Colonic mucosa (tissue), 4 donors: ENCODE measurements around the gene PRSS33. TPM values are rescaled to one million over a fixed set of nuclear protein-coding genes. Genes with fewer than 3 reads are reported as not detected.

Experiments
- DNase-seq: peaks from one replicate; pipeline ENCODE4 v3.0.0-alpha.2; 2020
- H3K27ac ChIP-seq: fragments of 200-600 bp; one replicate; pipeline ENCODE4 v1.8.0; 2021
- H3K27me3 ChIP-seq: fragments of 200-600 bp; one replicate; pipeline ENCODE4 v1.8.0; 2021
- H3K36me3 ChIP-seq: fragments of 200-600 bp; one replicate; pipeline ENCODE4 v1.8.0; 2021
- H3K4me1 ChIP-seq: fragments of 200-600 bp; one replicate; pipeline ENCODE4 v1.8.0; 2021; ENCODE audit warnings: mild to moderate bottlenecking
- H3K4me3 ChIP-seq: fragments of 200-600 bp; one replicate; pipeline ENCODE4 v1.8.0; 2021
- H3K9ac ChIP-seq, 2 donors: one replicate each; pipeline ENCODE4 v1.7.0; 2013; ENCODE audit warnings: control low read depth in 2 of 2, low read depth in 2 of 2, low read length in 2 of 2
- H3K9me3 ChIP-seq: fragments of 200-600 bp; one replicate; pipeline ENCODE4 v1.8.0; 2021
- intact Hi-C: fragments of 100-400 bp; cut with DNase I; formaldehyde crosslinking; loops from one replicate; pipeline ENCODE4 v1.14.1; 2022
- total RNA-seq, 2 donors: library from RNA; stranded (reverse); fragmentation: NEBNext Ultra II Directional in 1 of 2; extraction: Animal tissue kit (Norgen Biotek cat#: 25700) in 1 of 2; gene quantifications; one replicate each; pipeline ENCODE4 v1.2.1, GENCODE V29; 2021
- TF ChIP-seq, protein P1 (sequence below): fragments of 200-600 bp; IDR thresholded peaks from one replicate; pipeline ENCODE4 v1.8.0; 2022; ENCODE audit warnings: antibody characterized with exemption, mild to moderate bottlenecking
- donor health status: healthy.
- donor health status: DM: no; HTN: no; CAD: no.
- donor health status: DM: no; HTN: no; CAD: no.

Gene PRSS33
- total RNA-seq, 2 donors from 2014 or later = not detected

DNA sequence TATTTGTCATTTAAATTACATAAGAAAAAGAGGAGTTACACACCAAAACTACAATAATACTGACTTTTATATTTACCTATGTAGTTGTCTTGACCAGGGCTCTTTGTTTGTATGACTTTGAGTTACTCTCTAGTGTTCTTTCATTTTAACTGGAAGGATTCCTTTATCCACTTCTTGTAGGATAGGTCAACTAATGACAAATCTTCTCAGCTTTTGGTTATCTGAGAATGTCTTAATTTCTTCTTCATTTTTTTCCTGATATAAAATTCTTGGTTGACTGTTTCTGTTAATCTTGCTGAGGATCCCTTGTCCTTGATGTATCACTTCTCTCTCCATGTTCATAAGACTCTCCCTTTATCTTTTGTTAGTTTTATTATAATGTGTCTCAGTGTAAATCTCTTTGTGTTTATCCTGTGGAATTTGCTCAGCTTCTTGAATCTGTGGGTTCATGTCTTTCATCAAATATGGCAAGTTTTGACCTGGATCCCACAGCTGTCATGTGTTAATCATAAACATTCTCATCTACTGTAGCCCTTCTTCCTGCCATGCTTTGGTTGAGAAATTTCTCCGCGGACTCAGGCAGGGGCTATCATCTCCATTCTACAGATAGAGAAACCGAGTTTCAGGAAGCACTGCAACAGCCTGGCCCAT is 16.3 kb upstream of the PRSS33 start:
- TF ChIP-seq, protein P1, sequence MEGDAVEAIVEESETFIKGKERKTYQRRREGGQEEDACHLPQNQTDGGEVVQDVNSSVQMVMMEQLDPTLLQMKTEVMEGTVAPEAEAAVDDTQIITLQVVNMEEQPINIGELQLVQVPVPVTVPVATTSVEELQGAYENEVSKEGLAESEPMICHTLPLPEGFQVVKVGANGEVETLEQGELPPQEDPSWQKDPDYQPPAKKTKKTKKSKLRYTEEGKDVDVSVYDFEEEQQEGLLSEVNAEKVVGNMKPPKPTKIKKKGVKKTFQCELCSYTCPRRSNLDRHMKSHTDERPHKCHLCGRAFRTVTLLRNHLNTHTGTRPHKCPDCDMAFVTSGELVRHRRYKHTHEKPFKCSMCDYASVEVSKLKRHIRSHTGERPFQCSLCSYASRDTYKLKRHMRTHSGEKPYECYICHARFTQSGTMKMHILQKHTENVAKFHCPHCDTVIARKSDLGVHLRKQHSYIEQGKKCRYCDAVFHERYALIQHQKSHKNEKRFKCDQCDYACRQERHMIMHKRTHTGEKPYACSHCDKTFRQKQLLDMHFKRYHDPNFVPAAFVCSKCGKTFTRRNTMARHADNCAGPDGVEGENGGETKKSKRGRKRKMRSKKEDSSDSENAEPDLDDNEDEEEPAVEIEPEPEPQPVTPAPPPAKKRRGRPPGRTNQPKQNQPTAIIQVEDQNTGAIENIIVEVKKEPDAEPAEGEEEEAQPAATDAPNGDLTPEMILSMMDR = no peak
- DNase-seq = no peak

DNA sequence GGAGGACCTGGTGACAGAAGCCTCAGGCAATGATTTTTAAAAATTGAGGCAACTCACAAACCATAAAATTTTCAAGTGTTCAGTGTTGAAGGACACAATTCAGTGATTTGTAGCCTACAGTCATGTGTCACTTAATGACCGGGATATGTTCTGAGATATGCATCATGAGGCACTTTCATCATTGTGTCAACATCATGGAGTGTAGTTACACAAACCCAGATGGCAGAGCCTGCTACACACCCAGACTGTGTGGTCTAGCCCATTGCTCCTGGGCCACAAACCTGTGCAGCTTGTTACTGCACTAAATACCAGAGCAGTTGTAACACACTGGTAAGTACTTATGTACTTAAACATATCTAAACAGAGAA is 12.5 kb upstream of the PRSS33 start:
- intact Hi-C loops = no loop called here
- peak overlapping the region; percentile 73 for H3K27ac ChIP-seq

More for the DNA sequence above, 16.3 kb upstream of the PRSS33 start:
- Histone ChIP-seq H3K36me3 (no peaks in the 10 kb centered on the region), H3K4me1 (no peaks in the 10 kb centered on the region), H3K27ac (no peak overlapping the region), H3K4me3 (no peak overlapping the region), H3K9ac (no peak overlapping the region), H3K9me3 (no peaks in the 10 kb centered on the region), H3K27me3 (no peaks in the 10 kb centered on the region)
- intact Hi-C loops = no loop called here

DNA sequence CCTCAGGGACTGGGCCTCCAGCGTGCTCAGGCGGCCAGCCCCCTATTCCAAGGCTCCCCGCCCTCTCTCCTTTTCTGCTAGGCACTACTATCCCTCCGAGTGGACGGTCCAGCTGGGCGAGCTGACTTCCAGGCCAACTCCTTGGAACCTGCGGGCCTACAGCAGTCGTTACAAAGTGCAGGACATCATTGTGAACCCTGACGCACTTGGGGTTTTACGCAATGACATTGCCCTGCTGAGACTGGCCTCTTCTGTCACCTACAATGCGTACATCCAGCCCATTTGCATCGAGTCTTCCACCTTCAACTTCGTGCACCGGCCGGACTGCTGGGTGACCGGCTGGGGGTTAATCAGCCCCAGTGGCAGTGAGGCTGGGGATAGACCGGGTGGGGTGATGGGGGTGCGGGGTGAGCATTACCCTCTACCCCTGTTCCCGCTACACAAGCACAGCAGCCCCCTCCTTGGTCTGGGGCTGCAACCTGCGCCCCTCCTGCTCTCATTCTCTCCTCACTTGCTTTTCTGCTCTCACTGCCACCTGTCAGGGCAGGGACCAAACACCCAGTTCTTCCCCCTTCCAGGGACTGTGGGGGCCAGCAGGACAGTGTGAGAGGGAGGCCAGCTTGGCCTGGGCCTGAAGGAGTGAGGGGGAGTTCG is 12.0 kb upstream of the PRSS33 start:
- DNase-seq = no peak
- peak overlapping the region; percentile 73 for H3K27ac ChIP-seq
- TF ChIP-seq, protein P1 = no peak
- H3K4me3 ChIP-seq = no peak overlapping the region
- no peaks in the 10 kb centered on the region for H3K36me3 ChIP-seq
- H3K9ac ChIP-seq = peak overlapping the region in 1 of 2 donors; percentile 77
- H3K4me1 ChIP-seq = peaks cover 5% of the 10 kb centered on the region
- intact Hi-C loops = no loop called here
- H3K9me3 ChIP-seq = no peaks in the 10 kb centered on the region
- no peaks in the 10 kb centered on the region for H3K27me3 ChIP-seq

More for the DNA sequence above, 12.5 kb upstream of the PRSS33 start:
- Histone ChIP-seq H3K4me1 (peaks cover 5% of the 10 kb centered on the region), H3K4me3 (no peak overlapping the region), H3K9me3 (no peaks in the 10 kb centered on the region), H3K27me3 (no peaks in the 10 kb centered on the region), H3K36me3 (no peaks in the 10 kb centered on the region), H3K9ac (peak overlapping the region in 1 of 2 donors; percentile 77)
- peak; percentile 81 for DNase-seq
- TF ChIP-seq, protein P1 = no peak

DNA sequence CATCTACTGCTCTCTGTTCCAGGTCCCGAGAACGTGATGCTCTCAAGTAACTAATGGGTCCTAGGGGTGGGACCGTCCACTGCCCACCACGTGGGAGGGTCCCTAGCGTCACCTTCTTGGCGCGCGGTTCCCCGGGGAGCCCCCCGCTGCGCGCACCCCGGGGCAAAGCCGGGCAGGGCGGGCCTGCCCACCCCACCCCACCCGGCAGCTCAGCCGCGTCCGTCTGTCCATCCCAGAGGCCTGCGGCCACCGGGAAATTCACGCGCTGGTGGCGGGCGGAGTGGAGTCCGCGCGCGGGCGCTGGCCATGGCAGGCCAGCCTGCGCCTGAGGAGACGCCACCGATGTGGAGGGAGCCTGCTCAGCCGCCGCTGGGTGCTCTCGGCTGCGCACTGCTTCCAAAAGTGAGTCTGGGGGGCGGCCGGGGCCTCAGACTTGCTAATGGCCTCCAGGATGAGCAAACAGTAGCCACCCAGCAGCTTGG is 11.4 kb upstream of the PRSS33 start:
- Histone ChIP-seq H3K27ac (no peak overlapping the region), H3K4me1 (peaks cover 5% of the 10 kb centered on the region), H3K27me3 (no peaks in the 10 kb centered on the region), H3K4me3 (no peak overlapping the region), H3K36me3 (no peaks in the 10 kb centered on the region), H3K9ac (peak overlapping the region in 1 of 2 donors; percentile 77), H3K9me3 (no peaks in the 10 kb centered on the region)
- intact Hi-C loops = no loop called here
- no peak for DNase-seq
- TF ChIP-seq, protein P1 = no peak

DNA sequence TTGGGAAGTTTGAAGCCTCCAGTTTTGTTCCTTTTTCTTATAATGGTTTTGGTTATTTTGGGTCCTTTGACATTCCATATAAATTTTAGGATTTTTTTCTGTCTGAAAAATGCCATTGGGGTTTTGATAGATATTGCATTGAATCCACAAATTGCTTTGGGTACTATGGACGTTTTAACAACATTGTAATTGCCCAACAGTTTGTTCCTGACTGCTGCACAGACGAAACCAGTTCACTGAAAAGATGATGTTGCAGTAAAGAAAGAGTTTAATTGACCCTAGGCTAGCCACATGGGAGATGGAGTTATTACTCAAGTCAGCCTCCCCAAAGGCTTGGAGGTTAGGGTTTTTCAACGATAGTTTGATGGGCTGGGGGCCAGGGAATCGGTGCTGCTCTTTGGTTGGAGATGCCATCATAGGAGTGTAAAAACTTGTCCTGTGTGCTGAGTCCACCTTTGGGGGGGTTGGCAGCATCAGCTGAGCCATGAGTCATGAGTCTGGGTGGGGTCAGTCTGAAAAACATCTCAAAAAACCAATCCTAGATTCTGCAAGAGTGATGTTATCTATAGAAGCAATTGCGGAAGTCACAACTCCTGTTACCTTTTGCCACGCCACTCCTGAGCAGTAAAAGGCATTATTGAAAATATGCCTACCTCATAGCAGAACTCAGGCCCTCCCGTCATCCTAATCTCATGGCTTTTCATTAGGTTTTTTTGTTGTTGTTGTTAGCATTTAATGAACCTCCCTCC is 8.2 kb upstream of the PRSS33 start:
- H3K36me3 ChIP-seq = no peaks in the 10 kb centered on the region
- no peaks in the 10 kb centered on the region for H3K9me3 ChIP-seq
- peak overlapping the region in 1 of 2 donors; percentile 74 for H3K9ac ChIP-seq
- peak overlapping the region; percentile 67 for H3K27ac ChIP-seq
- DNase-seq = peak; percentile 73
- intact Hi-C loops = no loop called here
- peaks cover 5% of the 10 kb centered on the region for H3K4me1 ChIP-seq
- H3K4me3 ChIP-seq = no peak overlapping the region
- no peaks in the 10 kb centered on the region for H3K27me3 ChIP-seq
- TF ChIP-seq, protein P1 = no peak
